Trophoblast cell (in vitro differentiated cells and primary cell): Measurements from ENCODE around the gene TMEM54.
A peak's percentile ranks its signal among the peaks of the same experiment; 100 is the strongest.

Experiments used
- DNase-seq, 2 donors: peaks; one replicate each; pipeline ENCODE4 v3.0.0-alpha.2; 2016
- H2AFZ ChIP-seq: 2 replicates; pipeline ENCODE4 v1.6.1; 2013; ENCODE audit warnings: low read length, moderate library complexity, mild to moderate bottlenecking; ENCODE audit not compliant: insufficient read depth, poor library complexity
- H2AK5ac ChIP-seq: 2 replicates; pipeline ENCODE4 v1.6.1; 2013; ENCODE audit warnings: mild to moderate bottlenecking, low read length
- H2BK120ac ChIP-seq: 2 replicates; pipeline ENCODE4 v1.6.1; 2013; ENCODE audit warnings: low read length, mild to moderate bottlenecking, moderate library complexity; ENCODE audit not compliant: insufficient read depth, poor library complexity
- H2BK12ac ChIP-seq: 2 replicates; pipeline ENCODE4 v1.6.1; 2013; ENCODE audit warnings: mild to moderate bottlenecking, low read length, moderate library complexity
- H2BK5ac ChIP-seq: 2 replicates; pipeline ENCODE4 v1.6.1; 2013; ENCODE audit warnings: low read length, low read depth, moderate library complexity, mild to moderate bottlenecking; ENCODE audit not compliant: poor library complexity
- H3K14ac ChIP-seq: 2 replicates; pipeline ENCODE4 v1.6.1; 2013; ENCODE audit warnings: mild to moderate bottlenecking, low read length
- H3K18ac ChIP-seq: 2 replicates; pipeline ENCODE4 v1.6.1; 2013; ENCODE audit warnings: mild to moderate bottlenecking, low read length
- H3K23ac ChIP-seq: 2 replicates; pipeline ENCODE4 v1.6.1; 2013; ENCODE audit warnings: low read length
- H3K27ac ChIP-seq: 2 replicates; pipeline ENCODE4 v1.5.1; 2013; ENCODE audit warnings: low read depth, mild to moderate bottlenecking, inconsistent platforms, low read length, moderate library complexity
- H3K27me3 ChIP-seq: 2 replicates; pipeline ENCODE4 v1.6.1; 2013; ENCODE audit warnings: inconsistent platforms, mild to moderate bottlenecking, low read length, moderate library complexity; ENCODE audit not compliant: insufficient read depth
- H3K36me3 ChIP-seq, 2 experiments: 1 replicate in 1 of 2; 2 replicates in 1 of 2; pipeline ENCODE4 v1.6.1; 2013; ENCODE audit warnings: low read length in 2 of 2, mild to moderate bottlenecking in 2 of 2, moderate library complexity in 1 of 2; ENCODE audit not compliant: insufficient read depth in 2 of 2, control insufficient read depth in 1 of 2
- H3K4ac ChIP-seq: 2 replicates; pipeline ENCODE4 v1.6.1; 2013; ENCODE audit warnings: low read depth, mild to moderate bottlenecking, low read length, moderate library complexity
- H3K4me1 ChIP-seq, 2 experiments: 1 replicate in 1 of 2; 2 replicates in 1 of 2; pipeline ENCODE4 v1.6.1; 2013; ENCODE audit warnings: low read length in 2 of 2, mild to moderate bottlenecking in 2 of 2, moderate library complexity in 1 of 2; ENCODE audit not compliant: insufficient read depth in 2 of 2, control insufficient read depth in 1 of 2
- H3K4me2 ChIP-seq: 2 replicates; pipeline ENCODE4 v1.6.1; 2013; ENCODE audit warnings: inconsistent platforms, mild to moderate bottlenecking, low read length, moderate library complexity
- H3K4me3 ChIP-seq: 2 replicates; pipeline ENCODE4 v1.5.1; 2013; ENCODE audit warnings: mild to moderate bottlenecking, low read depth, low read length, inconsistent platforms
- H3K79me1 ChIP-seq: one replicate; pipeline ENCODE4 v1.6.1; 2013; ENCODE audit warnings: low read length
- H3K79me2 ChIP-seq: 2 replicates; pipeline ENCODE4 v1.6.1; 2013; ENCODE audit warnings: low read length, mild to moderate bottlenecking; ENCODE audit not compliant: control insufficient read depth, insufficient read depth, poor library complexity
- H3K9ac ChIP-seq: 2 replicates; pipeline ENCODE4 v1.6.1; 2013; ENCODE audit warnings: mild to moderate bottlenecking, low read length
- H3K9me3 ChIP-seq: 2 replicates; pipeline ENCODE4 v1.6.1; 2013; ENCODE audit warnings: low read depth, mild to moderate bottlenecking, control low read depth, inconsistent platforms, low read length; ENCODE audit not compliant: insufficient read depth
- H4K12ac ChIP-seq: 2 replicates; pipeline ENCODE4 v1.6.1; 2013; ENCODE audit warnings: low read depth, mild to moderate bottlenecking, low read length, moderate library complexity
- H4K8ac ChIP-seq: 2 replicates; pipeline ENCODE4 v1.6.1; 2013; ENCODE audit warnings: low read depth, mild to moderate bottlenecking, low read length, moderate library complexity
- H4K91ac ChIP-seq: one replicate; pipeline ENCODE4 v1.6.1; 2013; ENCODE audit warnings: low read depth, mild to moderate bottlenecking, low read length, moderate library complexity
- WGBS: extraction: QIAGEN DNeasy Blood & Tissue Kit; methylation state at CpG from one replicate; pipeline ENCODE4 v1.1.7; 2013; ENCODE audit warnings: missing lambda C conversion rate; ENCODE audit not compliant: insufficient read length, insufficient coverage; ENCODE audit errors: extremely low coverage; 5-methylcytosine and 5-hydroxymethylcytosine counted together

TMEM54 gene

GRCh38 chr1:32929366-32929765 is 28.2 kb upstream of the TMEM54 start:
- Histone ChIP-seq H2BK120ac (peak overlapping the region; percentile 44), H3K4ac (no peak overlapping the region), H3K4me1 (peaks cover 13 to 21% of the 10 kb centered on the region in 2 experiments), H3K14ac (no peak overlapping the region), H3K4me2 (no peak overlapping the region), H4K91ac (no peak overlapping the region), H3K18ac (no peak overlapping the region), H3K9me3 (no peaks in the 10 kb centered on the region), H3K23ac (no peak overlapping the region), H2BK5ac (no peak overlapping the region), H3K27ac (no peak overlapping the region), H2BK12ac (no peak overlapping the region), H2AFZ (no peak overlapping the region), H3K9ac (no peak overlapping the region), H3K36me3 (no peaks in the 10 kb centered on the region), H3K79me1 (peaks cover 29% of the 10 kb centered on the region), H3K4me3 (no peak overlapping the region), H4K12ac (no peak overlapping the region), H3K79me2 (no peaks in the 10 kb centered on the region), H2AK5ac (no peak overlapping the region), H4K8ac (no peak overlapping the region), H3K27me3 (no peaks in the 10 kb centered on the region)
- DNase-seq: no peak
- no CpG with 5 or more reads among the region's 2 CpGs for WGBS

- Histone ChIP-seq H4K91ac (peak overlapping the region; percentile 17), H3K79me2 (no peaks in the 10 kb centered on the region), H2BK5ac (peak overlapping the region; percentile 18), H3K14ac (no peak overlapping the region), H3K9ac (no peak overlapping the region), H3K4me3 (no peak overlapping the region), H3K36me3 (no peaks in the 10 kb centered on the region), H3K27ac (peak overlapping the region; percentile 2), H3K79me1 (peaks cover 32% of the 10 kb centered on the region), H4K8ac (no peak overlapping the region), H3K18ac (no peak overlapping the region), H3K4me1 (peaks cover 13 to 21% of the 10 kb centered on the region in 2 experiments), H2AK5ac (no peak overlapping the region), H3K27me3 (no peaks in the 10 kb centered on the region), H2AFZ (no peak overlapping the region), H2BK120ac (peak overlapping the region; percentile 52), H3K23ac (no peak overlapping the region), H3K4me2 (no peak overlapping the region), H4K12ac (no peak overlapping the region), H3K9me3 (no peaks in the 10 kb centered on the region), H3K4ac (no peak overlapping the region), H2BK12ac (peak overlapping the region; percentile 3)
- no CpG with 5 or more reads among the region's 8 CpGs for WGBS
- DNase-seq: no peak
Measured at GRCh38 chr1:32928715-32929114, 27.5 kb upstream of the TMEM54 start.

- Histone ChIP-seq H3K79me1 (peaks cover 32% of the 10 kb centered on the region), H4K91ac (no peak overlapping the region), H2AK5ac (no peak overlapping the region), H2BK12ac (no peak overlapping the region), H3K9me3 (no peaks in the 10 kb centered on the region), H4K12ac (no peak overlapping the region), H3K9ac (no peak overlapping the region), H3K4me2 (no peak overlapping the region), H3K4ac (no peak overlapping the region), H3K23ac (no peak overlapping the region), H3K14ac (no peak overlapping the region), H3K4me1 (peaks cover 13 to 21% of the 10 kb centered on the region in 2 experiments), H4K8ac (no peak overlapping the region), H2BK5ac (no peak overlapping the region), H2AFZ (no peak overlapping the region), H3K4me3 (no peak overlapping the region), H3K36me3 (no peaks in the 10 kb centered on the region), H2BK120ac (no peak overlapping the region), H3K27me3 (no peaks in the 10 kb centered on the region), H3K79me2 (no peaks in the 10 kb centered on the region), H3K18ac (no peak overlapping the region), H3K27ac (peak overlapping the region; percentile 30)
- no peak for DNase-seq
- no CpG with 5 or more reads among the region's 2 CpGs for WGBS
Measured at GRCh38 chr1:32928285-32928684, 27.1 kb upstream of the TMEM54 start.

GRCh38 chr1:32927441-32927840 is 26.3 kb upstream of the TMEM54 start:
- no peak overlapping the region for H2AFZ ChIP-seq
- H3K79me2 ChIP-seq: no peaks in the 10 kb centered on the region
- peaks cover 31% of the 10 kb centered on the region for H3K79me1 ChIP-seq
- no peaks in the 10 kb centered on the region for H3K36me3 ChIP-seq
- no peak overlapping the region for H3K4ac ChIP-seq
- no CpG with 5 or more reads among the region's 2 CpGs for WGBS
- H3K4me1 ChIP-seq: peaks cover 13 to 21% of the 10 kb centered on the region in 2 experiments
- H2BK12ac ChIP-seq: no peak overlapping the region
- H2BK120ac ChIP-seq: no peak overlapping the region
- no peak overlapping the region for H4K8ac ChIP-seq
- no peak overlapping the region for H3K18ac ChIP-seq
- H3K14ac ChIP-seq: no peak overlapping the region
- H2AK5ac ChIP-seq: no peak overlapping the region
- no peak overlapping the region for H3K4me2 ChIP-seq
- peak overlapping the region; percentile 96 for H3K27ac ChIP-seq
- no peaks in the 10 kb centered on the region for H3K27me3 ChIP-seq
- H4K91ac ChIP-seq: no peak overlapping the region
- no peak overlapping the region for H2BK5ac ChIP-seq
- H3K9ac ChIP-seq: no peak overlapping the region
- H3K23ac ChIP-seq: no peak overlapping the region
- no peaks in the 10 kb centered on the region for H3K9me3 ChIP-seq
- no peak overlapping the region for H3K4me3 ChIP-seq
- H4K12ac ChIP-seq: no peak overlapping the region
- DNase-seq: no peak
